ENCODE data around the gene EFCAB12.
"Not testable (repeated sequence)": the region's sequence is repeated elsewhere in the genome, so short reads cannot be mapped to it uniquely, and the experiment has no call there.

The EFCAB12 gene

GRCh38 chr3:129418041-129418973 lies 10.1 kb downstream of the EFCAB12 start:
- DNase-seq = no peak

- DNase-seq = no peak
Measured at GRCh38 chr3:129417326-129417725, 11.1 kb downstream of the EFCAB12 start.

- DNase-seq = no peak
Measured at GRCh38 chr3:129416415-129416814, 12.0 kb downstream of the EFCAB12 start.

GRCh38 chr3:129415830-129416229 lies 12.6 kb downstream of the EFCAB12 start:
- no peak for DNase-seq

- no peak for DNase-seq
Measured at GRCh38 chr3:129415378-129415777, 13.1 kb downstream of the EFCAB12 start.

GRCh38 chr3:129413687-129414506 lies 14.5 kb downstream of the EFCAB12 start:
- no peak for DNase-seq

GRCh38 chr3:129413238-129413637 lies 15.2 kb downstream of the EFCAB12 start:
- DNase-seq = not testable (repeated sequence)

GRCh38 chr3:129412542-129413198 lies 15.8 kb downstream of the EFCAB12 start:
- DNase-seq = no peak

- DNase-seq = no peak
Measured at GRCh38 chr3:129410971-129411370, 17.5 kb downstream of the EFCAB12 start.

GRCh38 chr3:129409541-129409940 lies 18.9 kb downstream of the EFCAB12 start:
- DNase-seq = no peak

- DNase-seq = no peak
Measured at GRCh38 chr3:129404610-129405009, 23.8 kb downstream of the EFCAB12 start.

- no peak for DNase-seq
Measured at GRCh38 chr3:129404130-129404529, 24.3 kb downstream of the EFCAB12 start.

- no peak for DNase-seq
Measured at GRCh38 chr3:129403450-129403849, 25.0 kb downstream of the EFCAB12 start.

GRCh38 chr3:129402616-129403015 lies 25.8 kb downstream of the EFCAB12 start:
- no peak for DNase-seq

GRCh38 chr3:129402210-129402609 lies 26.2 kb downstream of the EFCAB12 start:
- DNase-seq = no peak

GRCh38 chr3:129399895-129400357 lies 28.5 kb downstream of the EFCAB12 start:
- no peak for DNase-seq

GRCh38 chr3:129399145-129399894 lies 29.1 kb downstream of the EFCAB12 start:
- peak; percentile 81 for DNase-seq

GRCh38 chr3:129398803-129399144 lies 29.7 kb downstream of the EFCAB12 start:
- DNase-seq = no peak

- DNase-seq = not testable (repeated sequence)
Measured at GRCh38 chr3:129393760-129394564, 34.5 kb downstream of the EFCAB12 start.

GRCh38 chr3:129393271-129393670 lies 35.2 kb downstream of the EFCAB12 start:
- DNase-seq = no peak

GRCh38 chr3:129392106-129392887 lies 36.1 kb downstream of the EFCAB12 start:
- DNase-seq = not testable (repeated sequence)
